ENCODE results near the gene SUCLG1.

DNA sequence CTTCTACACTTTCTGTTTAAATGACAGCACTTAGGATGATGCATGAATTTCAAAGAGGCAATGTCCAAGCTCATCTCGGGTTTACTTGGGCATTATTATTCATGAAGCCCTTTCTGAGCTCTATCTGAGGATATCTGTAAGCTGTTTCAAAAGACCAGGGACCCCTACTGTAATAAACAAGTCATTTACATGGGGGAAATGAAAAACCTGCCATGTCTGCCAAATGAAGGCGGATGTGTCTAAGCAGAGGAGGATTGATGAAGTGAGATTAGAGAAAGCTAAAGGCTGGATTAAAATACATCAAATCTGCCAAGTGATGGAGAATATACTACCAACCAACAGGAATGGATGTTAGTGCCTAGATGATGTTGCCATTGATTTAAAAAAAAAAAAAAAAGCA is 64.5 kb downstream of the SUCLG1 start:
- TF ChIP-seq SMC3 (IDR thresholded peaks at IDR 0.05; ENCODE audit: borderline replicate concordance, low read length) = no peak
- no peak for TF ChIP-seq LARP7 (IDR thresholded peaks at IDR 0.05)
- TF ChIP-seq ZSCAN29 (IDR thresholded peaks at IDR 0.05) = no peak

All from GM12878 (cell line).